CMK (cell line): Measurements from ENCODE around the gene MTF1.
A peak's percentile ranks its signal among the peaks of the same experiment; 100 is the strongest.
"Not testable (repeated sequence)": the region's sequence is repeated elsewhere in the genome, so short reads cannot be mapped to it uniquely, and the experiment has no call there.

ENCODE experiments used
- DNase-seq: peaks from one replicate; pipeline ENCODE4 v3.0.0-alpha.2; 2010; ENCODE audit warnings: low read depth

Gene MTF1

DNA sequence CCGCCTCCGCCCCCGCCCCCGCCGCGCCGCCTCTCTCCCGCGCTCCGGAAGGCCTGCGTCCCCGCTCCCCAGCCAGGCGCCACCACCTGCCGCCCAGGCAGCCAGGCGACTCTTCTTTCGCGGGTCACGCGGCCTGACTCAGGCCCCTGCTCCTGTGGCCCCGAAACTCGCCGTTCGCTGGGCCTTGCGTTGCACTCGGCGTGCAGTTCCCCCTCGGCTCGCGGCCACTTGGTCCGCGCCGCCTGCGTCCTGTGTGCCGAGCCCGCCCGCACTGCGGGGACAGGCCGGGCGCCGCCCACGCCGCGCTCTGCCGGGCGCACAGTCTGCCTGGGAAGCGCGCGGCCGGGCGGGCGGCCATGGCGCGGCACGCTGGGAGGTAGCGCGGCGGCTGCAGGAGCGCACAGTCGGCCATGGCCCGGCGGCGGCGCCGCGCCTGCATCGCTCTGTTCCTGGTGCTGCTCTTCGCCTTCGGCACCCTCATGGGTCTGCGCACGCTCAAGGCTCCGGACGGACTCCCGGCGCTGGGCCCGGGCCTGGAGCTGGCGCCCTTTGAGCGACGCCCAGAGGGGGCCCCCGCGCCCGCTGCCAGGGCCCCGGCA, 65.5 kb downstream of the MTF1 start, which contains the start of gene MANEAL:
TSS of gene MANEAL (plus strand) at position 75 of the 599 bp plus-strand sequence. CDS start at position 411, 336 bp downstream.
- peak; percentile 77 for DNase-seq

DNA sequence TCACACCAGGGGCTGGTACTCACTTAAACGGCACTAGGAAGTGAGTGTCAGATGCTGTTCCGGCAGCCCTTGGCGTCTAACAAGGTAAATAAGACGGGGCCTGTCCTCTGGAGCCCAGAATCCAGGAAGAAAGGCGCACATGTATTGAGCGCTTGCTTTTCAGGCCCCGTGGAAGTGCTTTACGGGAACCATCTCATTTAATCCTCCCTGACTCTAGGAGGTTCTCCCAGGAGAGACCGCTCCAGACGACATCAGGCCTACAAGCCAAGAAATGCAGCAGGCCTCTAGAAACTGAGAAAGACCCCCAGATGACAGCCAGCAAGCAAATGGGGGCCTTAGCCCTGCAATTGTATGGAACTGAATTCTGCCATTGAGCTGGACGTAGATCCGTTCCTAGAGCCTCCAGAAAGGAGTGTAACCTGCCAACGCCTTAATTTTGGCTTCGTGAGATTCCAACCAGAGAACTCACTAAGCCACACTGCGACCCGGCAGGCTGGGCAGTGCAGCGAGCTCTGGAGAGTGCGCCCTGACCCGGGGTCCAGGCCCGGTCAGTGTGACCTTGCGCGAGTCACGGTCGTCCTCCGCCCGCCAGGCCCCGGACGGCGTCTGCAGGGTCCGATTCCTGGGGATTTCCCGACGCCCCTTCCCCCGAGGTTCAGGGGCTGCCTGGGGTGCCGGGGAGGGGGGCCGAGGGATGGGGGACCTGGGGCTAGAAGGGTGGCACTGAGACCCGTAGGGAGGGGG, 66.3 kb downstream of the MTF1 start:
- no peak for DNase-seq

DNA sequence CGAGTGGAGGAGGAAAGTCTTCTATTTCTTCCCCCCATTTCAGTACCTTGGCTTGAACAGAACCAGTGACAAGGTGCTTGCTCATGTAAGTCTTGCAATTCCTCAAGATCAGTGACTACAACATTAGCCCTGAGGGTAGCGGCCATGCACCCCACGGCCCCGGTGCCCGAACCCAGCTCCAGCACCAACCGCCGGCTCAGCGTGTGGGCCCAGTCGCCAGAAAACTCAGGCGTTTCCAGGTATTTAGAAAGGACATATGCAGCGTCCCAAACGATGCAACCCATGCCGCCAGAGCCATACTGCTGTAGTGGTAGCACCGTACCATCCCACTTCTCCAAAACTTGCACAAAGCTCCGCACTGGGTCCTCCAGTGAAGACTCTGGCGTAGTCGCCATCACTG, 76.9 kb downstream of the MTF1 start:
- DNase-seq: no peak

DNA sequence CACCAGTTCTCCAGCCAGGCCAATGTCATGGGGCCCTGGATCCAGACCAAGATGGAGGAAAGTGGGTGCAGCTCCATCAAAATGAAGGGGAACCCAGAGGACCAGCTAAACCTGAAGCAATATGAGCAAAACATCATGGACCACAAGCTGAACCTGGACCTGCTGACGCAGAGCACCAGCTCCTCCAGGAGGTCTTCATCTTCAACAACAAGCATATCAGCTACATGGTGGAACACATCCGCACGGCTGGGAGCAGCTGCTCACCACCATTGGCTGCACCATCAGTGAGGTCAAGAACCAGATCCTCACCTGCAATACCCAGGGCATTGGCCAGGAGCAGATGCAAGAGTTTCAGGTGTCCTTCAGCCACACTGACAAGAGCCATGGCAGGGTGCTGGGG, 80.7 kb downstream of the MTF1 start:
- DNase-seq: no peak

DNA sequence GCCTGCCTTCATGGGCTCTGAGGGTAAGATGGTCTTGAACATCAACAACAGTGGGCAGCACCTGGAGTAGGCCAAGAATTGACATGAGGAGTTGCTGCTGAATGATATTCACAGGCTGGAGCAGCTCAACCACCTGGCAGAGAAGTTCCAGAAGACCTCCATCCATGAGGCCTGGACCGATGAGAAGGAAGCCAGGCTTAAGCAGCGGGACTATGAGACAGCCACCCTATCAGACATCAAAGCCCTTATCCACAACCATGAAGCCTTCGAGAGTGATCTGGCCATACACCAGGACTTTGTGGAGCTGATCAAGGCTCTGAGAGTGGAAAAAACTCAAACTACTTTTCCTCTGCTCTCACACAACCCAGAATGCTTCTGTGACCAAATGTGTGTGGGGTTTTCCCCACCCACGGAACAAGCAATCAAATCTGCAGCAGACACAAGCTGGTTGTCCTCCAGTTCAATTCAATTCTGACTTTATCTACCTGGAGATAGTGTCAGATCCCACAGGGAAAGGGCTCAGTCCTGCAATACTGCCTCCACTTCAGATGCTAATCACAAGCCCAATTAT, 82.4 kb downstream of the MTF1 start:
- DNase-seq: no peak

- not testable (repeated sequence) for DNase-seq
These were observed 88.0 kb downstream of the MTF1 start for GRCh38 chr1:37771440-37771839.

- DNase-seq: no peak
These were observed 91.9 kb downstream of the MTF1 start for GRCh38 chr1:37767488-37767887.

DNA sequence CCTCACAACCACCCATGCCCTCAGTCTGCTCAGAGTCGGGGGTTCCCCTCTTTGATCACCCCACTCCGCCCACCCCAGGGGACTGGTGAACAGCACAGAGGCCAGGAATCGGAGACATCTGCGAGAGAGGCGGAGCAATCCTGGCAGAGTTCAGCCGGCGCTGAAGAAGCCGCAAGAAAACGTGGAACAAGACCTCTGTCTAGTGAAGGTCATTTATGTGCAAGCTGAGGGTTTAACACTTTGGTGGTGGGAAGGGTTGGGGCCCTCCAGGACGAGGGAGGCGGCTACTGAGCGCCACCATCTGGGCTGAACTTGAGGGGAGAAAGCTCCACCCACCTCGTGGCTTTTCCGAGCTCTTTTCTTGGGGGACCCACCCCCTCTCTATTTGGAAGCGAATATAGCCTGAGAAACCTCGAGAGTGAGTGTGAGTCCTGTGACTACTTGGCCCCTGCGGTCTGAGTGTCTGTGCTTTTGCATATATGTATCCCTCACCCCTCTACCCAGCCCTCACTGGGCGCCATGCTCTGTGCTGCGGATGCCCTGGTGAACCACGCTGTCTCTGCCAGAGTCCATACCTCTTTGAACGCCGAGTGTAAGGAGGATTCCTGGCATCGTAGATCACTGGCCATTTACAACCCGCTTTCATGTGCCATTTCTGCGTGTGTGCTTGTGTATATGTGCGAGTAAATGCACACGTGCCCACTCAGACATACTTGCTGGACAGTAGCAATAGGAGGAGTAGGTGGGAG, 93.3 kb downstream of the MTF1 start:
- no peak for DNase-seq

GRCh38 chr1:37764888-37765441, 94.4 kb downstream of the MTF1 start, which contains the start of gene EPHA10:
Gene EPHA10 (minus strand): TSS chr1:37765120. CDS start chr1:37765066, 54 bp downstream.
- no peak for DNase-seq

DNA sequence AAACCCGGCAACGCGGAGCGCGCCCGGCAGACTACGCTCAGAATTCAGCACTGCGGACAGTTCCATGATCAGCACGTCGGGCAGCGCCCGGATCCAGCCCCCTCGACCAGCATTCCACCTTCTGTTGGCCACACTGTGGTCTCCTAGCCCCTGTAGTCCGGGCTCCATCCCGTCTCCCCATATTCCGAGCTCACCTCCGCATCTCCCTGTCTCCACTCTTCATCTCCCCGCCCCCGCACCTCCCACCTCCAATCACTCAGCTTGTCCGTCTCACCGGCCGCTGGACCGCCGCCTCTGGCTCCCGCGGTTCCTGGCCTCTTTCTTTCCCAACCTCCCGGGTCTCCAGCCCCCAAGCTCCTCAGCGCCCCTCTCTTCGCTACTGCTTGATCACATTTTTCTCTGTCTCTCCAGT, 95.0 kb downstream of the MTF1 start:
- no peak for DNase-seq

DNA sequence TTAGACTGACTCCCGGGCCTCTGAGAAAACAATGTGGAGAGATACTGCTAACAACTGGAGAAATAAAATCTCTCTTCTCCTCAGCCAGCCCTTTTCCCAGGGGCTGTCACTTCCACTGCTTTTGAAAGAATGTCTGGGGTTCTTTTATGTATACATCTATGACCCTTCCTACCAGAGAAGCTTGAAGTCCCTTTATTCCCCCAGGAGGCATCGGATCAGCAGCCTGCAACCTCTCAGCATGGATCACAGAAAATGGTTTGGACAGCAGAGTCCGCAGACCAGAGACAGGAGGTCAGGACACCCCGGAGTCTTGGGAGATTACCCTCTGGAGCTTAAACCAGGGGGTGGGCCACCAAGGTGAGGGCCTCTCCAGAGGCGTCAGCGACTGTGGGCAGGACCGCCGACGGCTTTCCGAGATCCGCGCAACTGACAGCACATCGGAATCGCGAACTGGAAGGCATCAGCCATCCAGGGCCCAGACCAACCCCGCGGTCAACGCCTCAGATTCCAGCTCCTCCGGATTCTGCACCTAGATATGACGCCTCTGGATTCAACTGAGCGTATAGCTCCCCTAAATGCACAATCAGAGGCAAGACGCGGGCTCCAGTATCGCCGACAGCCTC, 95.5 kb downstream of the MTF1 start:
- no peak for DNase-seq

GRCh38 chr1:37762516-37762915, 96.9 kb downstream of the MTF1 start:
- no peak for DNase-seq

DNA sequence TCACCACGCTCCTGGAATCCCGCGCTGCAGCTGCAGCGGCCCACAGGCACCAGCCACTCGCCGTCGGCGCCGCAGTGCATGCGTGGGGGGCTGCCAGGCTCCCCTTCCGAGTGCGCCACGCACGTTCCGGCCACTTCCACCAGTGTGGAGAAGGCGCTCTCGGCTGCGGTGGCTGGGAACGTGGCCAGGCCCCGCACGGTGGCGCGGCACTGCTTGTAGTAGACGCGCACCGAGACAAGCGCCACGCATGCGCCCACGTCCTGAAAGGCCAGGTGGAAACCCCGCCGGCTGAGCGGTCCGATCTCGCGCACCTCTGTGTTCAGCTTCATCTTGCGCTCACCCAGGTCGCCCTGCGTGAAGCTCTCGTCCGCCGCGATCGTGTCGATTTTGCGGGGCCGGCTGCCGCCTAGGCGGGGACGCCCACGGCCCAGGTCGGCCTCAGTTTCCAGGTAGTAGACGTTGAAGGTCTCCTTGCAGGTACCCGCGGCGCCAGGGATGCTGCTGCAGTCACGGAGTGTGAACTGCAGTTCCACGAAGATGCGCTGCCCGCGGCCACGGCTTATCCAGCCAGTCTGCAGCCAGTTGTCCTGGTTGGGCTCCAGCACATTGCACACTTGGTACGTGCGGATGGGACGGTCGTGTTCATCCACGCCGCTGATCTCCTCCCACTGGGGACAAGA, 97.8 kb downstream of the MTF1 start:
- no peak for DNase-seq
